Tibial nerve (tissue), 4 donors: ENCODE results near the gene RIMKLB. TPM values are rescaled to one million over a fixed set of nuclear protein-coding genes. Genes with fewer than 3 reads are reported as not detected.
A peak's percentile ranks its signal among the peaks of the same experiment; 100 is the strongest.

ENCODE experiments used
- DNase-seq, 2 donors: peaks; one replicate each; pipeline ENCODE4 v3.0.0-alpha.2; 2019; ENCODE audit warnings: low spot score in 2 of 2
- H3K27ac ChIP-seq, 4 donors: fragments of 200-600 bp; sonication (generic) in 3 of 4; one replicate each; pipeline ENCODE4 v1.5.1; 2017 to 2019; ENCODE audit warnings: mild to moderate bottlenecking in 1 of 4
- H3K27me3 ChIP-seq, 2 donors: fragments of 200-600 bp; sonication (generic) in 1 of 2; one replicate each; pipeline versions ENCODE4 v1.5.1 to v1.6.0; 2017 to 2019
- H3K36me3 ChIP-seq, 3 donors: fragments of 200-600 bp; sonication (generic); one replicate each; pipeline ENCODE4 v1.5.1; 2018 to 2019
- H3K4me1 ChIP-seq, 4 donors: fragments of 200-600 bp; sonication (generic) in 3 of 4; one replicate each; pipeline ENCODE4 v1.5.1; 2017 to 2019
- H3K4me3 ChIP-seq, 4 donors: fragments of 200-600 bp; sonication (generic) in 3 of 4; one replicate each; pipeline ENCODE4 v1.5.1; 2017 to 2019; ENCODE audit warnings: mild to moderate bottlenecking in 1 of 4, moderate library complexity in 1 of 4
- H3K9me3 ChIP-seq, 4 donors: fragments of 200-600 bp; sonication (generic) in 3 of 4; one replicate each; pipeline ENCODE4 v1.5.1; 2017 to 2019
- EP300 ChIP-seq, 2 donors: sonication (generic); formaldehyde crosslinking; IDR thresholded peaks; one replicate each; pipeline ENCODE4 v1.6.1; 2017; ENCODE audit warnings: antibody characterized with exemption in 2 of 2, mild to moderate bottlenecking in 1 of 2
- POLR2A ChIP-seq, 2 donors: fragments of 450-650 bp; IDR thresholded peaks; one replicate each; pipeline ENCODE4 v1.6.1; 2017; ENCODE audit warnings: antibody characterized with exemption in 2 of 2, mild to moderate bottlenecking in 2 of 2, moderate library complexity in 2 of 2
- WGBS, 2 donors: methylation state at CpG; one replicate each; pipeline ENCODE4 v1.1.5; 2018; 5-methylcytosine and 5-hydroxymethylcytosine counted together
- total RNA-seq, 4 donors: library from RNA; depleted of rRNA; stranded (reverse); fragments of >200 nt; gene quantifications; one replicate each; pipeline ENCODE4 v1.1.0, GENCODE V29; 2016
- TF ChIP-seq, protein P1 (sequence below), 5 experiments: fragments of 200-600 bp in 3 of 5; fragments of 450-650 bp in 2 of 5; sonication (generic) in 3 of 5; IDR thresholded peaks; one replicate each; pipeline ENCODE4 v1.5.1; 2016 to 2019; ENCODE audit warnings: antibody characterized with exemption in 5 of 5, mild to moderate bottlenecking in 3 of 5, moderate library complexity in 2 of 5

RIMKLB gene
- total RNA-seq, 4 donors from 2014 or later, result 53.4 to 76.6 (median 68.9) TPM

DNA sequence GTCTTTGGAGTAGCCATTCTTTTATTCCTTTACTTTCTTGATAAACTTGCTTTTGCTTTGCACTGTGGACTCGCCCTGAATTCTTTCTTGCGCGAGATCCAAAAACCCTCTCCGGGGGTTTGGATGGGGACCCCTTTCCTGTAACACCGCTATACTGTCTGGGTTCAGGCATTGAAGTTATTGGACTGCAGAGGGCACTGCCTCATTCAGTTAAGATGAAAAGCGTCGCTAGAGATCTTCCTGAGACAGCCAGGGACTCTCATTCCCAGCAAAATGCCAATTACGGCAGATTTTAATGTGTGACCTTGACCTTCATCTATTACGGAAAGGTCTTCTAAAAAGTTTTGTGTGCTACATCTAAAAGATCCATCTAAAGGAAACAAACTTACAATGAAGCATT is 17.3 kb upstream of the RIMKLB start:
- TF ChIP-seq, protein P1, sequence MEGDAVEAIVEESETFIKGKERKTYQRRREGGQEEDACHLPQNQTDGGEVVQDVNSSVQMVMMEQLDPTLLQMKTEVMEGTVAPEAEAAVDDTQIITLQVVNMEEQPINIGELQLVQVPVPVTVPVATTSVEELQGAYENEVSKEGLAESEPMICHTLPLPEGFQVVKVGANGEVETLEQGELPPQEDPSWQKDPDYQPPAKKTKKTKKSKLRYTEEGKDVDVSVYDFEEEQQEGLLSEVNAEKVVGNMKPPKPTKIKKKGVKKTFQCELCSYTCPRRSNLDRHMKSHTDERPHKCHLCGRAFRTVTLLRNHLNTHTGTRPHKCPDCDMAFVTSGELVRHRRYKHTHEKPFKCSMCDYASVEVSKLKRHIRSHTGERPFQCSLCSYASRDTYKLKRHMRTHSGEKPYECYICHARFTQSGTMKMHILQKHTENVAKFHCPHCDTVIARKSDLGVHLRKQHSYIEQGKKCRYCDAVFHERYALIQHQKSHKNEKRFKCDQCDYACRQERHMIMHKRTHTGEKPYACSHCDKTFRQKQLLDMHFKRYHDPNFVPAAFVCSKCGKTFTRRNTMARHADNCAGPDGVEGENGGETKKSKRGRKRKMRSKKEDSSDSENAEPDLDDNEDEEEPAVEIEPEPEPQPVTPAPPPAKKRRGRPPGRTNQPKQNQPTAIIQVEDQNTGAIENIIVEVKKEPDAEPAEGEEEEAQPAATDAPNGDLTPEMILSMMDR (IDR thresholded peaks at IDR 0.05), result peak in 3 of 5 experiments; percentile 17 to 29 (median 18)
- TF ChIP-seq EP300 (IDR thresholded peaks at IDR 0.05), result no peak
- H3K27me3 ChIP-seq, result no peaks in the 10 kb centered on the region
- no peaks in the 10 kb centered on the region for H3K9me3 ChIP-seq
- DNase-seq, result no peak
- H3K36me3 ChIP-seq, result no peaks in the 10 kb centered on the region
- H3K4me3 ChIP-seq, result no peak overlapping the region
- WGBS, 2 donors, result 66 to 67% methylated on average over 9 of the region's 9 CpGs
- H3K4me1 ChIP-seq, result peaks cover 0 to 5% (median 2%) of the 10 kb centered on the region in 4 donors
- peak overlapping the region in 1 of 4 donors; percentile 66 for H3K27ac ChIP-seq

DNA sequence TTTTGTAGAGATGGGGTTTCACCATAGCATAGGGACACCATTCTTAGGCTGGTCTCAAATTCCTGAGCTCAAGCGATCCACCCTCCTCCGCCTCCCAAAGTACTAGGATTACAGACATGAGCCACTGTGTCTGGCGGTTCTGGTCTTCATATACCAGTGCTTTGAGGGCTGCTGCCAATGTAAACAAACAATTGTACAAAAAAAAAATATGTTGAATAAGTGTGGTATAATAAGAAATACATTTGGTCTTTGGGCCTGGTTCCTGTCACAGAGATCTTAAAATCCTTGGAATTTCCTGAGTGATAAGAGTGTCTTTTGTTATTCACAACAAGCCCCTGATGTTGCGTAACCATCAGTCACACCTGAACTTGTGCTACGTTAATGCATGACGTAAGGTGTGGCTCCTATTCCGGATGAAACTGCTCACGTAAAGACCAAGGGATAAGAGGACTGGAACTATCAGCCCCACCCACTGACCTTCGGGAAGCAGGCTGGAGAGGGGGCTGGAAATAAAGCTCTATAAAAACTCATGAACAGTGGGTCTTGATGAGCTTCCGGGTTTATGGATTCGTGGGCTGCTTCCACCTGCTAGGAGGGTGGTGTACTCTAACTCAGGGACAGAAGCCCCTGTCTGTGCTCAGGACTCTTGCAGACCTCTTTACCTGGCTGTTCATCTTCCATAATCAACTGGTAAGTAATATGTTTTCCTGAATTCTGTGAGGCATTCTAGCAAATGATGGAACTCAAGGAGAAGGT is 16.5 kb upstream of the RIMKLB start:
- Histone ChIP-seq H3K4me1 (peaks cover 0 to 5% (median 2%) of the 10 kb centered on the region in 4 donors), H3K4me3 (peak overlapping the region in 1 of 4 donors; percentile 4), H3K27me3 (no peaks in the 10 kb centered on the region), H3K27ac (peak overlapping the region in 1 of 4 donors; percentile 66), H3K9me3 (no peaks in the 10 kb centered on the region), H3K36me3 (no peaks in the 10 kb centered on the region)
- DNase-seq, result no peak
- peak; percentile 36 to 54 for TF ChIP-seq EP300 (IDR thresholded peaks at IDR 0.05)
- TF ChIP-seq, protein P1 (IDR thresholded peaks at IDR 0.05), result no peak
- TF ChIP-seq POLR2A (IDR thresholded peaks at IDR 0.05), result no peak
- 42 to 51% methylated on average over 11 of the region's 11 CpGs for WGBS, 2 donors

DNA sequence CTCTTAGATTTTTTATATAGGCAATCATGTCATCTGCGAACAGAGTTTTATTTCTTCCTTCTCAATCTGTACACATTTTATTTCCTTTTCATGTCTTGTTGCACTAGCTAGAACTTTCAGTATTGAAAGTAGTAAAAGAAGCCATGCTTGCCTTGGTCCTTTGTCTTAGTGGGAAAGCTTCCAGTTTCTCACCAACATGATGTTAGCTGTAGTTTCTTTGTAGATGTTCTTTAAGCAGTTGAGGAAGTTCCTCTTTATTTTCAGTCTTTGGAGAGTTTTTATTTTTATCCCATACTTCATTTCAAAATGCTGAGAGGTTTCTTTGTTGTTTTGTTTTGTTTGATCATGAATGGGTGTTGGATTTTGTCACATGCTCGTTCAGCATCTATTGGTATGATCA is 12.7 kb upstream of the RIMKLB start:
- H3K27ac ChIP-seq, result no peak overlapping the region
- WGBS, 2 donors, result 67 to 74% methylated on average over 2 of the region's 2 CpGs
- no peaks in the 10 kb centered on the region for H3K27me3 ChIP-seq
- H3K9me3 ChIP-seq, result no peaks in the 10 kb centered on the region
- H3K36me3 ChIP-seq, result no peaks in the 10 kb centered on the region
- H3K4me1 ChIP-seq, result peaks cover 0 to 21% (median 14%) of the 10 kb centered on the region in 4 donors
- DNase-seq, result no peak
- TF ChIP-seq EP300 (IDR thresholded peaks at IDR 0.05), result no peak
- TF ChIP-seq POLR2A (IDR thresholded peaks at IDR 0.05), result no peak
- TF ChIP-seq, protein P1 (IDR thresholded peaks at IDR 0.05), result no peak
- no peak overlapping the region for H3K4me3 ChIP-seq

DNA sequence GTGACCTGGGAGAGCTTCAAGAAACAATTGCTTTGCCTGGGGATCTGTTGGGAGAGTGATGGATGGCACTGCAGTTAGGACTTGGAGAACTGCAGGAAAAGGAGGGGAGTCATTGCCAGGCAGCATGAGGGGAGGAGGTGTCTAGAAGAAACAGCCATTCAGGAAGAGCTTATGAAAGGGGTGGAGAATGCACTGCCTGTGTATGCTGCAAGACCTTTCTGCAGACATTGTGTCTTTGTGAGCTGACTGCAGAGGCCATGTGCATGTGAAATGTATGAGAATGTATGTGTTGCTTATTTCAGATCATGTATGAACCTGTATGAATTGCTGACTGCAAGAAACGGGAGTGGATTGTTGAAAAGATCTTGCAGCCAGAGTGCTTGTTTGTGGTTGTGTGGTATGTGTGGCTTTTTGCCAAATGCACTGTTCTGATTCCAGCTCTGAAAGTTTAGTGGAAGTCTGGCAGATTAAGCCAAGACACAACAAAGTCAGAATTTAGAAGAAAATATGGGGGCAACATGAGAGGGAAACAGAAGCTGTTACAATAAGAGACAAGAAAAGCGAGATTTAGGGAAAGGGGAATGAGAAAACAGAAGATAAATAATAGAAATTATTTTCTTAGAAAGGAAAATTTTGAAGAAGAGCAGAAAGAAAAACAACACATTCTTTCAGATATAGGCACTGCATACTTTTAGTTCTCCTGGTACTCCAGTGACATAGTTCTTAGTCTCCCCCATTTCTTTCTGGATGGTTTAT is 9.8 kb upstream of the RIMKLB start:
- DNase-seq, result peak in 1 of 2 donors; percentile 44
- H3K36me3 ChIP-seq, result no peaks in the 10 kb centered on the region
- no peaks in the 10 kb centered on the region for H3K9me3 ChIP-seq
- TF ChIP-seq, protein P1 (IDR thresholded peaks at IDR 0.05), result no peak
- TF ChIP-seq POLR2A (IDR thresholded peaks at IDR 0.05), result peak in 1 of 2 donors; percentile 44
- TF ChIP-seq EP300 (IDR thresholded peaks at IDR 0.05), result peak in 1 of 2 donors; percentile 83
- WGBS, 2 donors, result 9 to 20% methylated on average over 2 of the region's 2 CpGs
- H3K27ac ChIP-seq, result peak overlapping the region; percentile 25 to 86 (median 74)
- H3K4me3 ChIP-seq, result no peak overlapping the region
- H3K4me1 ChIP-seq, result peaks cover 0 to 31% (median 12%) of the 10 kb centered on the region in 4 donors
- no peaks in the 10 kb centered on the region for H3K27me3 ChIP-seq

DNA sequence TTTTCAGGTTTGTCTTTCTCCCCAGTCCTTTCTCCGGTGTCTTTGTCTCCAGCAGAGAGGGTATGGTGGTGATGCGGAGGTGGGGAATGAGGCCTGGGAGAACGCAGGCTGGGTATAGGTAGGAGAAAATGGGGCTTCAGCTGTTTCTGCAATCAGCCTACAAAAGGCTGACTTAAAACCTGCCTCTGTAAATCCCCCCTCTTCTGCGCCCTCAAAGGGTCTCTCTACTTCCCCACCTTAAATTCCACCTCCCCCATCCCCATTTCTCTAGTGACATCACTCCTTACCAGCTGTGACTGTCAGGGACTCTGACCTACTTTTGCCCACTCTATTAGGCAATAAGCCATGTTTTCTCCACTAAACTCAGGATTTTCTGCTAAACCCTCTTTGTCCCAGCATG is 8.1 kb upstream of the RIMKLB start:
- Histone ChIP-seq H3K27ac (peak overlapping the region in 2 of 4 donors; percentile 50 to 86), H3K4me3 (no peak overlapping the region), H3K36me3 (no peaks in the 10 kb centered on the region), H3K27me3 (no peaks in the 10 kb centered on the region), H3K4me1 (peaks cover 0 to 36% (median 12%) of the 10 kb centered on the region in 4 donors), H3K9me3 (no peaks in the 10 kb centered on the region)
- no peak for DNase-seq
- WGBS, 2 donors, result 92 to 98% methylated on average over 4 of the region's 4 CpGs
- TF ChIP-seq POLR2A (IDR thresholded peaks at IDR 0.05) (no peak), EP300 (IDR thresholded peaks at IDR 0.05) (no peak)
- TF ChIP-seq, protein P1 (IDR thresholded peaks at IDR 0.05), result no peak
